H1 (cell line): ENCODE data around the gene MACROD2. TPM values are rescaled to one million over a fixed set of nuclear protein-coding genes. Genes with fewer than 3 reads are reported as not detected.

Source experiments
- NRF1 ChIP-seq: IDR thresholded peaks from 2 replicates; pipeline ENCODE4 v1.6.1; 2011; ENCODE audit warnings: mild to moderate bottlenecking, low read depth, low read length, improper control_type of control experiment
- PHF8 ChIP-seq: fragments of 200-600 bp; sonication (generic); conservative IDR thresholded peaks from 2 replicates; pipeline ENCODE4 v1.7.1; 2012; ENCODE audit warnings: low read depth, mild to moderate bottlenecking, inconsistent platforms, low read length, moderate library complexity
- TAF7 ChIP-seq: optimal IDR thresholded peaks from 2 replicates; pipeline ENCODE3; 2011; ENCODE audit warnings: low read depth, mild to moderate bottlenecking, inconsistent platforms, low read length, moderate library complexity, borderline replicate concordance
- polyA plus RNA-seq, 7 experiments: library from polyadenylated mRNA; depleted of rRNA in 3 of 7; stranded (reverse) in 5 of 7; unstranded in 2 of 7; fragments of >200 nt in 5 of 7; fragments of 200-250 nt in 2 of 7; gene quantifications; 1 replicate in 5 of 7; 2 replicates in 1 of 7; 4 replicates in 1 of 7; pipeline versions ENCODE4 v1.2.1 to v1.2.3, GENCODE V29; 2011 to 2013; ENCODE audit warnings: missing spikeins in 2 of 7, mixed read lengths in 2 of 7
- total RNA-seq: library from RNA; stranded (reverse); fragmentation: NEBNext Ultra II Directional; extraction: Animal tissue kit (Norgen Biotek cat#: 25700); gene quantifications from 2 replicates; pipeline ENCODE4 v1.2.1, GENCODE V29; 2021

MACROD2 gene
- total and polyA plus RNA-seq, 2 of the 8 experiments (the other 6 are each of a cell fraction or from before 2014, with no cell fraction given) = 0.70 to 3.9 TPM

DNA sequence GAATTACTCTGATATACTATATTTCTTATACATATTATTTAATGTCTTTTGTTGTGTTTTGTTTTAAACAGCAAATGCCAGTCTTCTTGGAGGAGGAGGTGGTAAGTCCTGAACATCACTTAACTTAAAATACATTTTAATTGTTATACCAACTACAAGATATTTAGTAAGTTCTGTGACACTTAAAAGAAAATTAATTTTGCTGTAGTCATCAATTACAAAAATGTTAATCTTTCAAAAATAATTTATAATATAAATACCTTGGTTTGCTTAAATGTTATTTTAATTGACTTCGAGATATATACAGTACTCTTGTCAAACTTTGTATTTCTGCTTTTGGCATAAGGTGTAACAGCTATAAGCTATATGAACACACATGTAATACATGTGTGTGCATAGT is 498.1 kb downstream of the MACROD2 start (continued):
- TF ChIP-seq PHF8 = no peak
- no peak for TF ChIP-seq NRF1
- TF ChIP-seq TAF7 = no peak
